ENCODE data around the gene CLMN. TPM values are rescaled to one million over a fixed set of nuclear protein-coding genes. Genes with fewer than 3 reads are reported as not detected.

Gene CLMN
- total and polyA plus RNA-seq, 2 of the 8 experiments (the other 6 are each of a cell fraction or from before 2014, with no cell fraction given): 1.6 to 8.2 TPM

GRCh38 chr14:95312311-95312710 is 7.4 kb downstream of the CLMN start:
- ChIA-PET CTCF (ENCODE audit: partially characterized antibody) (no interaction called here), POLR2A (ENCODE audit: partially characterized antibody) (no interaction called here)
- Histone ChIP-seq H3K79me1 (ENCODE audit: low read depth, low read length) (peaks cover 3% of the 10 kb centered on the region; the same call in 1 of the 2 replicates), H3K9ac (replicated peaks in 1 of 4; ENCODE audit: extremely low read depth in 1 of 4, low read depth in 3 of 4, low read length in 3 of 4) (no peak overlapping the region), H4K5ac (ENCODE audit: insufficient read length, low read depth, low read length) (no peak overlapping the region), H2BK12ac (ENCODE audit: low read depth, low read length) (no peak overlapping the region), H2BK5ac (ENCODE audit: low read depth, low read length) (no peak overlapping the region), H3K14ac (ENCODE audit: insufficient read length) (no peak overlapping the region), H3K36me3 (ENCODE audit: control insufficient read depth in 2 of 4, insufficient read depth in 4 of 4, low read length in 3 of 4) (no peaks in the 10 kb centered on the region), H3K27ac (ENCODE audit: low read depth, low read length) (no peak overlapping the region), H2BK120ac (replicated peaks; ENCODE audit: low read depth, low read length) (no peak overlapping the region), H3K56ac (replicated peaks; ENCODE audit: insufficient read length, low read depth, low read length) (no peak overlapping the region), H3K23me2 (ENCODE audit: low read depth, low read length) (no peaks in the 10 kb centered on the region), H3K4me2 (ENCODE audit: insufficient read depth in 1 of 2, low read depth in 2 of 2, low read length in 2 of 2) (no peak overlapping the region), H3K79me2 (ENCODE audit: control insufficient read depth in 1 of 2, insufficient read depth in 2 of 2, low read length in 2 of 2) (no peaks in the 10 kb centered on the region), H3K4ac (replicated peaks; ENCODE audit: insufficient read length, low read depth, low read length) (no peak overlapping the region), H3K9me3 (ENCODE audit: insufficient read depth in 2 of 2, low read depth in 1 of 2, low read length in 1 of 2) (no peaks in the 10 kb centered on the region), H4K20me1 (replicated peaks in 1 of 2; ENCODE audit: control insufficient read depth in 1 of 2, insufficient read depth in 2 of 2, low read length in 2 of 2) (peaks cover 0 to 2% of the 10 kb centered on the region in 2 experiments), H3K4me1 (replicated peaks in 1 of 4; ENCODE audit: control insufficient read depth in 3 of 4, insufficient read depth in 4 of 4, low read length in 3 of 4) (no peaks in the 10 kb centered on the region), H2BK20ac (ENCODE audit: low read length) (no peak overlapping the region), H3K4me3 (ENCODE audit: extremely low read depth in 1 of 4, insufficient read depth in 2 of 4, low read depth in 3 of 4, low read length in 4 of 4) (no peak overlapping the region), H4K91ac (replicated peaks; ENCODE audit: insufficient read length, low read length) (no peak overlapping the region), H4K8ac (ENCODE audit: extremely low read depth, insufficient read depth, low read length) (no peak overlapping the region), H2AK5ac (ENCODE audit: low read depth, low read length) (no peak overlapping the region), H3K27me3 (replicated peaks in 1 of 4; ENCODE audit: control insufficient read depth in 3 of 4, extremely low read depth in 1 of 4, insufficient read depth in 3 of 4, low read length in 3 of 4) (no peaks in the 10 kb centered on the region; a peak in 1 of 7 replicates), H2BK15ac (ENCODE audit: low read length) (no peak overlapping the region), H3K23ac (ENCODE audit: insufficient read length) (no peak overlapping the region), H2AFZ (ENCODE audit: low read length) (no peak overlapping the region), H3K18ac (ENCODE audit: extremely low read depth, low read length) (no peak overlapping the region)
- no peak for DNase-seq (ENCODE audit: low read depth in 1 of 2, low spot score in 2 of 2)
- WGBS, 2 experiments (ENCODE audit: extremely low coverage in 1 of 2, insufficient coverage in 1 of 2, insufficient read length in 1 of 2, insufficient replicate concordance in 2 of 2, low coverage in 1 of 2, low lambda C conversion rate in 2 of 2, missing lambda C conversion rate in 1 of 2): 86% methylated on average over 6 of the region's 6 CpGs; no CpG with 5 or more reads in 1 of the 2 experiments
- FAIRE-seq: no peak
- no peak for TF ChIP-seq RAD21 (IDR thresholded peaks at IDR 0.05 in 1 of 2, conservative IDR thresholded peaks at IDR 0.05 in 1 of 2; ENCODE audit: low read depth in 2 of 2, low read length in 2 of 2)
- TF ChIP-seq CHD1 (IDR thresholded peaks at IDR 0.05; ENCODE audit: low read depth, low read length): no peak
- TF ChIP-seq POU5F1 (IDR thresholded peaks at IDR 0.05; ENCODE audit: low read depth, low read length): no peak
- no peak for TF ChIP-seq ZNF274 (IDR thresholded peaks at IDR 0.05; ENCODE audit: borderline replicate concordance, extremely low read depth, low read length)
- no peak for TF ChIP-seq BCL11A (IDR thresholded peaks at IDR 0.05; ENCODE audit: low read depth in 2 of 2, low read length in 2 of 2)
- no peak for TF ChIP-seq CHD2 (IDR thresholded peaks at IDR 0.05; ENCODE audit: low read length)
- TF ChIP-seq EZH2 (IDR thresholded peaks at IDR 0.05; ENCODE audit: low read depth, low read length, severe bottlenecking): no peak
- TF ChIP-seq HDAC2 (IDR thresholded peaks at IDR 0.05; ENCODE audit: borderline replicate concordance in 1 of 2, low read depth in 2 of 2, low read length in 2 of 2): no peak
- TF ChIP-seq RXRA (IDR thresholded peaks at IDR 0.05; ENCODE audit: insufficient read depth, low read depth, low read length): no peak
- no peak for TF ChIP-seq E2F6 (IDR thresholded peaks at IDR 0.05)
- TF ChIP-seq BACH1 (IDR thresholded peaks at IDR 0.05; ENCODE audit: low read length): no peak
- no peak for TF ChIP-seq MAFK (IDR thresholded peaks at IDR 0.05; ENCODE audit: low read depth, low read length)
- TF ChIP-seq GABPA (IDR thresholded peaks at IDR 0.05; ENCODE audit: borderline replicate concordance, insufficient read depth, low read length): no peak
- no peak for TF ChIP-seq SP1 (IDR thresholded peaks at IDR 0.05; ENCODE audit: low read depth, low read length)

All from H1 (cell line).